ENCODE measurements around the gene SLC9B2.

GRCh38 chr4:103099691-103100392 is 23.3 kb upstream of the SLC9B2 start, which contains the start of gene BDH2:
- TF ChIP-seq CTCF (IDR thresholded peaks at IDR 0.05) = peak; percentile 52 to 92 (median 88)
- peak; percentile 91 for TF ChIP-seq POLR2AphosphoS5 (IDR thresholded peaks at IDR 0.05)
